OCI-LY3 (cell line): ENCODE results near the gene OPALIN.

Experiments used
- CTCF ChIP-seq: fragments of 200-600, 300-600 bp; sonication (generic); IDR thresholded peaks from 2 replicates; pipeline ENCODE4 v1.5.1; 2014; ENCODE audit warnings: antibody characterized with exemption, low read length, low read depth
- EZH2phosphoT487 ChIP-seq: fragments of 200-600 bp; shearing (Covaris generic); IDR thresholded peaks from 2 replicates; pipeline ENCODE4 v1.6.1; 2018; ENCODE audit warnings: antibody characterized with exemption, mixed run types, low read depth

- no peak for TF ChIP-seq CTCF
- TF ChIP-seq EZH2phosphoT487: no peak
These were observed 6.8 kb upstream of the OPALIN start for GRCh38 chr10:96365571-96365970.
